Ovary (tissue), 9 donors: ENCODE measurements around the gene IMPA2. TPM values are rescaled to one million over a fixed set of nuclear protein-coding genes. Genes with fewer than 3 reads are reported as not detected.
A peak's percentile ranks its signal among the peaks of the same experiment; 100 is the strongest.

Experiments used
- DNase-seq, 5 donors: peaks; one replicate each; pipeline ENCODE4 v3.0.0-alpha.2; 2019 to 2020
- H3K27ac ChIP-seq, 2 donors: fragments of 200-600 bp; one replicate each; pipeline versions ENCODE4 v1.5.1 to v1.8.0; 2019 to 2022
- H3K27me3 ChIP-seq: fragments of 200-600 bp; one replicate; pipeline ENCODE4 v1.8.0; 2022
- H3K36me3 ChIP-seq: fragments of 200-600 bp; sonication (generic); one replicate; pipeline ENCODE4 v1.5.1; 2019
- H3K4me1 ChIP-seq: one replicate; pipeline ENCODE4 v1.8.1; 2013; ENCODE audit warnings: mild to moderate bottlenecking, moderate library complexity; ENCODE audit not compliant: insufficient read depth
- H3K4me3 ChIP-seq: fragments of 200-600 bp; sonication (generic); one replicate; pipeline ENCODE4 v1.5.1; 2017
- H3K9me3 ChIP-seq, 2 donors: fragments of 200-600 bp in 1 of 2; sonication (generic) in 1 of 2; one replicate each; pipeline versions ENCODE4 v1.5.1 to v1.8.1; 2013 to 2019; ENCODE audit warnings: mild to moderate bottlenecking in 1 of 2, moderate library complexity in 1 of 2
- EP300 ChIP-seq: sonication (generic); formaldehyde crosslinking; IDR thresholded peaks from one replicate; pipeline ENCODE4 v1.6.1; 2017; ENCODE audit warnings: antibody characterized with exemption
- POLR2A ChIP-seq: fragments of 450-650 bp; IDR thresholded peaks from one replicate; pipeline ENCODE4 v1.6.1; 2017; ENCODE audit warnings: antibody characterized with exemption, mild to moderate bottlenecking, moderate library complexity
- WGBS, 3 donors: extraction: QIAGEN DNeasy Blood & Tissue Kit in 1 of 3; methylation state at CpG; one replicate each; pipeline versions ENCODE4 v1.1.5 to v1.1.7; 2013 to 2017; 5-methylcytosine and 5-hydroxymethylcytosine counted together
- intact Hi-C, 4 donors: fragments of 100-400 bp; cut with DNase I; formaldehyde crosslinking; loops; one replicate each; pipeline versions ENCODE4 v1.11.0 to v1.15.1; 2022 to 2023
- polyA plus RNA-seq, 2 donors: library from polyadenylated mRNA; stranded (reverse); fragments of 200-250 nt in 1 of 2; fragments of 350-450 nt in 1 of 2; fragmentation: Illumina TruSeq in 1 of 2; extraction: RNeasy Lipid Tissue Mini Kit (QIAGEN cat#74804) in 1 of 2; gene quantifications; one replicate each; pipeline ENCODE4 v1.2.3, GENCODE V29; 2013 to 2014
- total RNA-seq, 7 donors: library from RNA; depleted of rRNA in 2 of 7; stranded (reverse); fragments of >200 nt in 2 of 7; fragmentation: NEBNext Ultra II Directional in 3 of 7; extraction: Animal tissue kit (Norgen Biotek cat#: 25700) in 3 of 7; gene quantifications; one replicate each; pipeline versions ENCODE4 v1.1.0 to v1.2.4, GENCODE V29; 2016 to 2023
- TF ChIP-seq, protein P1 (sequence below), 3 donors: fragments of 450-650 bp in 2 of 3; fragments of 200-600 bp in 1 of 3; IDR thresholded peaks; one replicate each; pipeline versions ENCODE4 v1.5.1 to v1.8.0; 2016 to 2022; ENCODE audit warnings: antibody characterized with exemption in 3 of 3, mild to moderate bottlenecking in 1 of 3
- donor health status: DM: no; HTN: no; CAD: no; lungs with moderate emphysema.
- donor health status: DM: no; HTN: no; CAD: no.
- donor health status: Bipolar disorder and iron deficiency.
- donor health status: DM: yes; HTN: yes; CAD: no.
- donor health status: DM: no; HTN: no; CAD: no.
- donor health status: DM: yes; HTN: yes; CAD: no.

The IMPA2 gene
- total and polyA plus RNA-seq, 9 donors: 15.4 to 33.5 (median 21.1) TPM

DNA sequence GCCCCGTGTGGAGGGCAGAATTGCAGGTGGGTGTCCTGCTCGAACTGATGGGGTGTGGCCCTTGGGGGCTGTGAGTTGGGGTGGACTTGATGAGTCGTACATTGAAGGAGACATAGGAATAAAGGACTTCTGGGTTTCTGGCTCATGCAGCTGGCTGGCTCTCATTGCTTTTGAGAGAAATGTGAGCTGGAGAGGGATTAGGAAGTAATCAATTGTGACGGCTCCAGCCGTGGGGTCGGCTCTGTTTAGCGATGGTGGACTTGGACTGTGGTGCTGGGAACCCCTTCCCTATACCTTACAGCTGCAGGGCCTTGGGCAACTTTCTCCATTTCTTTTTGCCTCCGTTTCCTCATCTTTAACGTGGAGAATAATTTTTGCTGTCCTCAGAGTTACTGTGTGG lies 9.2 kb downstream of the IMPA2 start:
- DNase-seq: peak in 1 of 5 donors; percentile 3
- WGBS, 3 donors: 53 to 71% (median 64%) methylated on average over 9 of the region's 9 CpGs
- Histone ChIP-seq H3K27ac (no peak overlapping the region), H3K4me3 (no peak overlapping the region), H3K27me3 (no peaks in the 10 kb centered on the region), H3K4me1 (peaks cover 4% of the 10 kb centered on the region), H3K36me3 (no peaks in the 10 kb centered on the region), H3K9me3 (no peaks in the 10 kb centered on the region)
- intact Hi-C loops: loop anchor here in 1 of 4 donors (10.0 kb wide), 1 partner anchor 56 kb away; no protein-coding TSS in a partner anchor
- TF ChIP-seq EP300: no peak
- no peak for TF ChIP-seq POLR2A
- TF ChIP-seq, protein P1, sequence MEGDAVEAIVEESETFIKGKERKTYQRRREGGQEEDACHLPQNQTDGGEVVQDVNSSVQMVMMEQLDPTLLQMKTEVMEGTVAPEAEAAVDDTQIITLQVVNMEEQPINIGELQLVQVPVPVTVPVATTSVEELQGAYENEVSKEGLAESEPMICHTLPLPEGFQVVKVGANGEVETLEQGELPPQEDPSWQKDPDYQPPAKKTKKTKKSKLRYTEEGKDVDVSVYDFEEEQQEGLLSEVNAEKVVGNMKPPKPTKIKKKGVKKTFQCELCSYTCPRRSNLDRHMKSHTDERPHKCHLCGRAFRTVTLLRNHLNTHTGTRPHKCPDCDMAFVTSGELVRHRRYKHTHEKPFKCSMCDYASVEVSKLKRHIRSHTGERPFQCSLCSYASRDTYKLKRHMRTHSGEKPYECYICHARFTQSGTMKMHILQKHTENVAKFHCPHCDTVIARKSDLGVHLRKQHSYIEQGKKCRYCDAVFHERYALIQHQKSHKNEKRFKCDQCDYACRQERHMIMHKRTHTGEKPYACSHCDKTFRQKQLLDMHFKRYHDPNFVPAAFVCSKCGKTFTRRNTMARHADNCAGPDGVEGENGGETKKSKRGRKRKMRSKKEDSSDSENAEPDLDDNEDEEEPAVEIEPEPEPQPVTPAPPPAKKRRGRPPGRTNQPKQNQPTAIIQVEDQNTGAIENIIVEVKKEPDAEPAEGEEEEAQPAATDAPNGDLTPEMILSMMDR (IDR thresholded peaks at IDR 0.05): no peak

DNA sequence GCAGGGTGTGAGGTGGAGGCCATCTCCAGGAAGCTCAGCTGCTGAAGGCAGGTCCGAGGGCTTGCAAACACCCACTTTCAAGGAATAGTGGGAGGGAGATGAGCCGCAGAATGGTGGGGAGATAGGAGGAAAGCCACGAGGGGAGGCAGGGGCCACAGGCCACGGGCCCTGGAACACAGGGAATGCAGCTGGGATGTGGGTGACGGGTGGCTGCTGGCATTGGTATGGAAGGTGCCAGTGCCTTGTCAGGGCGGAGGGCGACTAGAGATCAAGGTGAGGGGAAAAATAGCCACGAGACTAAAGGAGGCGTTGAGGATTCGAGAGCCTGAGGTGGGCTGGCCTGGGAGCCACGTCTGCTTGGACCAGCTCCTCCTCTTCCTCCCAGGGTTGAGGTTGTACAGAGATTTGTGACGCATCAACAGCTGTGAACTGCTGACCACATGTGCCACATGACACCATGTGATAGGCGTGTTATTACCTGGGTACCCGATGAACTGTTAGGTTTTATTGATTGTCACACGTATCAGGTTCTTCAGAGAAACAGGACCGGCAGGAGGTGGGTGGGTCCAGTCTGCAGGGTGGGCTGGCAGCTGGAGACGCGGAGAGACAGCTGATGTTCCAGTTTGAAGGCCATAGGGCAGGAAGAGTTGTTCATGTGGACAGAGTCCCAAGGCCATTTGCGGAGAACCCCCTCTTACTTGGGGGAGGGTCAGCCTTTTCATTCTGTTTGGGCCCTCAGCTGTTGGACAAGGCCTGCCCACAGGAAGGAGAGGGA lies 9.9 kb downstream of the IMPA2 start:
- Histone ChIP-seq H3K27ac (peak overlapping the region in 1 of 2 donors; percentile 30), H3K4me1 (peaks cover 4% of the 10 kb centered on the region), H3K4me3 (no peak overlapping the region), H3K36me3 (no peaks in the 10 kb centered on the region), H3K27me3 (no peaks in the 10 kb centered on the region), H3K9me3 (no peaks in the 10 kb centered on the region)
- intact Hi-C loops: loop anchor here in 1 of 4 donors (10.0 kb wide), 1 partner anchor 56 kb away; no protein-coding TSS in a partner anchor
- TF ChIP-seq POLR2A (no peak), EP300 (no peak)
- TF ChIP-seq, protein P1 (IDR thresholded peaks at IDR 0.05): no peak
- DNase-seq: peak in 1 of 5 donors; percentile 23
- WGBS, 3 donors: 52 to 73% (median 68%) methylated on average over 19 of the region's 19 CpGs

DNA sequence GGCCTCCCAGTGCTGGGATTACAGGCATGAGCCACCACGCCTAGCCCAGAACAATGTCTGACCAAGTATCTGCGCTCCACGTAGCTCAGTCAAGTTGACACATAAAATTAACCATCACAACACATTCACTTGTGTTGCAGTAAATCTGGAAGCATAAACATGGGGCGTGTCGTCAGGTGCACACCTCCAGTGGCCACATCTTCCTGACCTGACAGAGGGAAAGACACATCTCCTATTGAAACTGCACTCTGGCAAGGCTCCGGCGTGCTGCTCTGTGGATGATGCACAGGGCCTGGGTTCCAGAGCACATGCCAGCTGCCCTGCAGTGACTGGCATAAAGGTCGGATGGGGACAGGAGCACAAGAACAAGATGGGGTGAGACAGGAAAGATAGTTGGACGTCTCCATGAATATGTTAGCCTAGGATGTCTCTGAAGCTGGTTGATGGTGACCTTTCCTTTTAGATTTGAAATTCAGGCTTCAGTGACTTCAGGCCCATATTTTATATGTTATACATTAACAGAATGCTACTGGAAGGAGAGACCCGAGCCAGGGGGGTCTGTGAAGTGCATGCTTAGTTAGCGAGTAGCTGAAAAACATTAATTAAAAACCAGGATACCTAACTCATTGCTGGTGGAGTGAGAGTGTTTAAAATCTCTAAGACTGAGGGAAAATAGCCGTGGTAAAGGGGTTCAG lies 10.9 kb downstream of the IMPA2 start:
- Histone ChIP-seq H3K27me3 (no peaks in the 10 kb centered on the region), H3K9me3 (no peaks in the 10 kb centered on the region), H3K4me3 (no peak overlapping the region), H3K4me1 (peaks cover 4% of the 10 kb centered on the region), H3K36me3 (no peaks in the 10 kb centered on the region), H3K27ac (no peak overlapping the region)
- 86 to 93% (median 92%) methylated on average over 12 of the region's 12 CpGs for WGBS, 3 donors
- no peak for TF ChIP-seq POLR2A
- no peak for TF ChIP-seq EP300
- TF ChIP-seq, protein P1 (IDR thresholded peaks at IDR 0.05): no peak
- peak in 1 of 5 donors; percentile 17 for DNase-seq
- intact Hi-C loops: loop anchor here in 1 of 4 donors (10.0 kb wide), 1 partner anchor 57 kb away; no protein-coding TSS in a partner anchor

DNA sequence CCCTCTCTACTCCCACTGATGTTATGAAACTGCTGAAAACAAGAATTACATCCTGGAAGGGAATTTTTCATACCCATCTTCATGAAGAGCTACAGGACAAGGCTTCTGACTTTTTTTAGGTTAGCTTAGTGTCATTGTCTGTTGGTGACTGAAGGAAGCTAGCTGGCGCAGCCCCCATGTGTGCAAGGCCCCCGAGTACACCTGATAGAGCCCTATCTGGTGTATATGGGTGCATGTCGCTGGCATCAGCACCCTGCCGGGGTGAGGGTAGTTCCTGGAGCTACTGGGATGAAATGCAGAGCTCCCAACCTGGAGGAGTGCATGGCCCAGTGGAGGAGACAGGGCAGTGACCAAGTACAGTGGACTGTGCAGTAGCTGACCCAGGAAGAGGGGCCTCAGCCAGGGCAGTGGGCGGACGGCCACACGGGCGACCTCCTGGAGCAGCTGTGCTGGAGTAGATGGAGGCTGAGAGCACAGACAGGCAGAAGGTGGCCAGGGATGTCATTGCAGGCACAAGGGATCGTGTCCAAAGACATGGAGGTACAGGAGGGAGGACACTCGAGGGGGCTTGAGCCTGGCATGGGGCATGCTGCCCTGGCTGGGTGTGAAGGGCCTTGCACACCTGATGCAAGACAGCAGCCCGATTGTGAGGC lies 12.1 kb downstream of the IMPA2 start:
- intact Hi-C loops: loop anchor here in 1 of 4 donors (10.0 kb wide), 1 partner anchor 59 kb away; no protein-coding TSS in a partner anchor
- H3K4me3 ChIP-seq: no peak overlapping the region
- peaks cover 7% of the 10 kb centered on the region for H3K4me1 ChIP-seq
- no peaks in the 10 kb centered on the region for H3K27me3 ChIP-seq
- no peaks in the 10 kb centered on the region for H3K9me3 ChIP-seq
- WGBS, 3 donors: 89 to 92% (median 91%) methylated on average over 11 of the region's 11 CpGs
- no peaks in the 10 kb centered on the region for H3K36me3 ChIP-seq
- TF ChIP-seq, protein P1 (IDR thresholded peaks at IDR 0.05): no peak
- TF ChIP-seq POLR2A (no peak), EP300 (no peak)
- no peak overlapping the region for H3K27ac ChIP-seq
- no peak for DNase-seq
